AG04449 (cell line): ENCODE data around the gene MLLT1.

Experiments used
- CTCF ChIA-PET: fragments of 350-600 bp; formaldehyde crosslinking; extraction: SDS; loops from one replicate; lab custom pipeline; 2021; ENCODE audit warnings: antibody characterized with exemption; lab: Yijun Ruan, JAX
- POLR2A ChIA-PET: fragments of 400-600, 350-600 bp; formaldehyde crosslinking; extraction: SDS; loops from one replicate; lab custom pipeline; 2020; ENCODE audit warnings: antibody characterized with exemption, inconsistent platforms; lab: Yijun Ruan, JAX
- DNase-seq: peaks from one replicate; pipeline ENCODE4 v3.0.0-alpha.2; 2010; ENCODE audit warnings: low read depth, low spot score
- H3K4me3 ChIP-seq: 2 replicates; pipeline ENCODE4 v1.5.1; 2011; ENCODE audit warnings: low read depth, mild to moderate bottlenecking, control low read depth, low read length
- CTCF ChIP-seq: IDR thresholded peaks from one replicate; pipeline ENCODE4 v1.5.1; 2011; ENCODE audit warnings: mild to moderate bottlenecking, moderate library complexity, low read length, control low read depth, inconsistent platforms; ENCODE audit not compliant: insufficient read depth; ENCODE audit errors: missing control alignments

Gene MLLT1

GRCh38 chr19:6278740-6279619 is 795 bp downstream of the MLLT1 start:
- peak overlapping the region; percentile 78 for H3K4me3 ChIP-seq
- DNase-seq = no peak
- POLR2A ChIA-PET = interaction anchor here (0.7 kb wide), 1 partner anchor 12 kb away, joined by 3 read pairs; no protein-coding TSS in a partner anchor
- CTCF ChIA-PET = interaction anchor here (0.8 to 1.4 kb wide), 4 partner anchors 14 to 60 kb away, joined by 3 to 7 read pairs (median 4); no protein-coding TSS in a partner anchor
- no peak for TF ChIP-seq CTCF

DNA sequence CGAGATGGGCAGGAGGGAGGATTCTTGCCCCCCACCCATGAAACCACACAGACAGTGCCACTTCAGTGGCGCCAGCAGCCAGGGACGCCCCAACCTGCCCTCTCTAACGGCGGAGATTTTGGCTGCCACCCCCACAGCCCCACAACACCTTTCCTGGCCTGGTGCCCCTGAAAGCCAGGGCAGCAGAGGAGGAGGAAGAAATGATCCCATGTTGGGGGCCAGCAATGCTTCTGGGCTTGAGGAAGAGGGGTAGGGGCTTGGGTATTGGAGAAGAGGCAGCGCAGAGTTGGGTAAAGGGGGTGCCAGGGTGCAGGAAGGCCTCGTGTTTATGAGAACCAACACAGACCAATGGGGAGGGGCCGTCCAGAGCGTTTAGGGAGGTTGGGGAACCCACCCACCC is 1.7 kb downstream of the MLLT1 start:
- DNase-seq = no peak
- ChIA-PET CTCF (interaction anchor here (1.5 kb wide), 1 partner anchor 22 kb away, joined by 9 read pairs; no protein-coding TSS in a partner anchor), POLR2A (interaction anchor here (0.7 kb wide), 1 partner anchor 11 kb away, joined by 3 read pairs; no protein-coding TSS in a partner anchor)
- peak overlapping the region; percentile 78 for H3K4me3 ChIP-seq
- TF ChIP-seq CTCF = no peak

GRCh38 chr19:6276447-6276846 is 3.3 kb downstream of the MLLT1 start:
- no peak for TF ChIP-seq CTCF
- DNase-seq = peak; percentile 50
- ChIA-PET CTCF (interaction anchor here (0.8 to 2.0 kb wide), 5 partner anchors 8 to 58 kb away, joined by 3 to 11 read pairs (median 4); no protein-coding TSS in a partner anchor), POLR2A (no interaction called here)
- peak overlapping the region; percentile 18; the same call in 1 of the 2 replicates for H3K4me3 ChIP-seq

GRCh38 chr19:6275170-6275744 is 4.5 kb downstream of the MLLT1 start:
- no peak for TF ChIP-seq CTCF
- H3K4me3 ChIP-seq = no peak overlapping the region
- DNase-seq = no peak
- ChIA-PET CTCF (interaction anchor here (1.0 to 2.0 kb wide), 2 partner anchors 57 kb away, joined by 3 to 11 read pairs; no protein-coding TSS in a partner anchor), POLR2A (no interaction called here)

DNA sequence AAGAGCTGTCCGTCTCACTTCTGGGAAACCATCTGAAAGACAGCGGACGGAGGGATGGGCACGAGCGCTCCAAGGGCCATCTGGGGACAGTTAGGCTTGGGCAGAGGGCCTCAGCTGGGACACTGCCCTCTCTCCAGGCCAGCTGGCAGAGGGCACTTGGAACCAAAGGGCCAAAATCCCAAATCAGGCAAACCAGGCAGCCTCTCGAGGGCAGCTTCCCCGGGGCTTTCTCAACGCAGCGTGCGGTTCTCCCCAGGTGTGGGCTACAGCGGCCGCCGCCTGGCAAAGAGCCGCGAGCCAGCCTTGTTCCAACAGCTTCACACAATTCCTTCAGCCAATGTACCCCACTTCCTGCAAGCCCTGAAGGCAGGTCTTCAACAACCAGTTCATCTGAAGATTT is 5.0 kb downstream of the MLLT1 start:
- no peak for TF ChIP-seq CTCF
- DNase-seq = no peak
- CTCF ChIA-PET = interaction anchor here (1.0 kb wide), 1 partner anchor 57 kb away, joined by 3 read pairs; no protein-coding TSS in a partner anchor
- H3K4me3 ChIP-seq = no peak overlapping the region
- POLR2A ChIA-PET = no interaction called here
